ENCODE results near the gene TWF2. TPM values are rescaled to one million over a fixed set of nuclear protein-coding genes. Genes with fewer than 3 reads are reported as not detected.

The TWF2 gene
- polyA plus RNA-seq, 3 donors = 141 to 199 (median 176) TPM

DNA sequence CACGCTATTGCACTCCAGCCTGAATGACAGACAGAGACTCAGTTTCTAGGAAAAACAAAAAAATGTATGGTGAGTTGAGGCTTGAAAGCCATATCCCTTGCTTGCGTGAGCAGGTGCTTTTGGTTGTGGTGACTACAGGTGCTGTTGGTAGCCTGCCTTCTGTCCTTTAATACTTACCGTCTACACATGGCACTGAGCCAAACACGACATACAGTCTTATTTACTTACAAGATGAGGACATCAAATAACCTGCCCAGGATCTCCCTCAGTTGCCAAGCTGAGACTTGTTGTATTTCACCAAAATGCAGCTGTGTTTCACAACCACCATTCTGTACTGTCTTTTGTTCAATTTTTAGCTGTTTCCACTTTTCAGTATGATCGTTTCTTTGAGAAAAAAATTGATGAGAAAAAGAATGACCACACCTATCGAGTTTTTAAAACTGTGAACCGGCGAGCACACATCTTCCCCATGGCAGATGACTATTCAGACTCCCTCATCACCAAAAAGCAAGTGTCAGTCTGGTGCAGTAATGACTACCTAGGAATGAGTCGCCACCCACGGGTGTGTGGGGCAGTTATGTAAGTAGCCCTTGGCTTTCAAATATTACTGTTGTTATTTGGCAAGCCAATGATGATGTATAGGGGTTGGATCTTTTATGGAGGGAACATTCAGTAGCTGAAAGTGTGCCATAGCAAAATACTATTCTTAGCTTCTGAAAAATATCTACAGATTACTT, 34.5 kb downstream of the TWF2 start:
- no peak overlapping the region for H2AFZ ChIP-seq (ENCODE audit: insufficient read depth, low read depth, low read length, poor library complexity, severe bottlenecking)
- H3K36me3 Mint-ChIP-seq = peaks cover 76 to 77% of the 10 kb centered on the region in 2 donors
- H4K20me1 ChIP-seq (ENCODE audit: insufficient read depth, low read length) = peaks cover 14% of the 10 kb centered on the region
- TF ChIP-seq, protein P1, sequence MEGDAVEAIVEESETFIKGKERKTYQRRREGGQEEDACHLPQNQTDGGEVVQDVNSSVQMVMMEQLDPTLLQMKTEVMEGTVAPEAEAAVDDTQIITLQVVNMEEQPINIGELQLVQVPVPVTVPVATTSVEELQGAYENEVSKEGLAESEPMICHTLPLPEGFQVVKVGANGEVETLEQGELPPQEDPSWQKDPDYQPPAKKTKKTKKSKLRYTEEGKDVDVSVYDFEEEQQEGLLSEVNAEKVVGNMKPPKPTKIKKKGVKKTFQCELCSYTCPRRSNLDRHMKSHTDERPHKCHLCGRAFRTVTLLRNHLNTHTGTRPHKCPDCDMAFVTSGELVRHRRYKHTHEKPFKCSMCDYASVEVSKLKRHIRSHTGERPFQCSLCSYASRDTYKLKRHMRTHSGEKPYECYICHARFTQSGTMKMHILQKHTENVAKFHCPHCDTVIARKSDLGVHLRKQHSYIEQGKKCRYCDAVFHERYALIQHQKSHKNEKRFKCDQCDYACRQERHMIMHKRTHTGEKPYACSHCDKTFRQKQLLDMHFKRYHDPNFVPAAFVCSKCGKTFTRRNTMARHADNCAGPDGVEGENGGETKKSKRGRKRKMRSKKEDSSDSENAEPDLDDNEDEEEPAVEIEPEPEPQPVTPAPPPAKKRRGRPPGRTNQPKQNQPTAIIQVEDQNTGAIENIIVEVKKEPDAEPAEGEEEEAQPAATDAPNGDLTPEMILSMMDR (IDR thresholded peaks at IDR 0.05) = no peak
- intact Hi-C loops (cut with micrococcal nuclease) = no loop called here
- peaks cover 58 to 66% of the 10 kb centered on the region in 2 donors for H3K36me3 ChIP-seq (replicated peaks in 1 of 2; ENCODE audit: control insufficient read depth in 1 of 2, insufficient read depth in 2 of 2, low read length in 2 of 2)
- peak overlapping the region in 1 of 2 donors; percentile 71 for H3K27ac ChIP-seq (ENCODE audit: low read depth in 1 of 2, low read length in 2 of 2)
- peaks cover 53 to 56% of the 10 kb centered on the region in 2 donors for H3K4me1 ChIP-seq (ENCODE audit: control insufficient read depth in 1 of 2, insufficient read depth in 2 of 2, low read length in 2 of 2)
- H3K9me3 Mint-ChIP-seq = no peaks in the 10 kb centered on the region
- H3K9me3 ChIP-seq (replicated peaks in 1 of 2; ENCODE audit: control insufficient read depth in 1 of 2, insufficient read depth in 1 of 2, low read length in 2 of 2) = no peaks in the 10 kb centered on the region
- DNase-seq = peak; percentile 49 to 74 (median 51)
- H3K4me3 ChIP-seq (replicated peaks in 1 of 3; ENCODE audit: low read depth in 2 of 3, low read length in 3 of 3) = no peak overlapping the region
- H3K9ac ChIP-seq (ENCODE audit: insufficient read depth, low read length, poor library complexity, severe bottlenecking) = no peak overlapping the region
- H3K27me3 ChIP-seq (ENCODE audit: control insufficient read depth in 2 of 2, insufficient read depth in 2 of 2, low read length in 2 of 2) = no peaks in the 10 kb centered on the region
- no peak overlapping the region for H3K4me3 Mint-ChIP-seq
- H3K27me3 Mint-ChIP-seq (ENCODE audit: low read depth in 3 of 3) = no peaks in the 10 kb centered on the region
- H3K4me1 Mint-ChIP-seq = peaks cover 58% of the 10 kb centered on the region
- H3K27ac Mint-ChIP-seq = peak overlapping the region; percentile 52 to 94 (median 83)
- WGBS (ENCODE audit: insufficient coverage) = 46% methylated on average over 3 of the region's 10 CpGs
- H3K79me2 ChIP-seq (ENCODE audit: insufficient read depth, low read length) = peaks cover 70% of the 10 kb centered on the region
- H3K4me2 ChIP-seq (replicated peaks; ENCODE audit: extremely low read depth, low read length, poor library complexity, severe bottlenecking) = no peak overlapping the region

DNA sequence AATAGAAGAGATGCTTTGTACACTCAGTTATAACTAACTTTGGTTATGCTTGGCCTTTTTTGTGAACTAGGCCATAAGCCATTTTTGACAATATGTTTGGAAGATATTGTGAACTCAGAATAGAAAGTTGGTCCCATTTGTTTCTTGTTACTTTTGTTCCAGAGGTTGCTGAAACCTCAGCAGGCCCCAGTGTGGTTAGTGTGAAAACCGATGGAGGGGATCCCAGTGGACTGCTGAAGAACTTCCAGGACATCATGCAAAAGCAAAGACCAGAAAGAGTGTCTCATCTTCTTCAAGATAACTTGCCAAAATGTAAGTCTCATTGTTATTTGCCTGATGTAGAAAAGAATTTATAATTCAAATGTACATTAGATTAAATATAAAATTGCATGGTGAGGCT, 35.3 kb downstream of the TWF2 start:
- peak overlapping the region; percentile 80 to 96 for H3K27ac ChIP-seq (ENCODE audit: low read depth in 1 of 2, low read length in 2 of 2)
- Mint-ChIP-seq H3K27me3 (ENCODE audit: low read depth in 3 of 3) (no peaks in the 10 kb centered on the region), H3K4me1 (peaks cover 63% of the 10 kb centered on the region), H3K36me3 (peaks cover 72 to 75% of the 10 kb centered on the region in 2 donors), H3K9me3 (no peaks in the 10 kb centered on the region), H3K27ac (peak overlapping the region; percentile 13 to 98 (median 94)), H3K4me3 (peak overlapping the region in 1 of 2 donors; percentile 51)
- no peak overlapping the region for H3K4me3 ChIP-seq (replicated peaks in 1 of 3; ENCODE audit: low read depth in 2 of 3, low read length in 3 of 3)
- intact Hi-C loops (cut with micrococcal nuclease) = loop anchor here in 1 of 2 donors (2.0 kb wide), 1 partner anchor 15 kb away; no protein-coding TSS in a partner anchor
- TF ChIP-seq, protein P1 (IDR thresholded peaks at IDR 0.05) = no peak
- H3K9me3 ChIP-seq (replicated peaks in 1 of 2; ENCODE audit: control insufficient read depth in 1 of 2, insufficient read depth in 1 of 2, low read length in 2 of 2) = no peaks in the 10 kb centered on the region
- DNase-seq = no peak
- H3K4me2 ChIP-seq (replicated peaks; ENCODE audit: extremely low read depth, low read length, poor library complexity, severe bottlenecking) = no peak overlapping the region
- no peaks in the 10 kb centered on the region for H3K27me3 ChIP-seq (ENCODE audit: control insufficient read depth in 2 of 2, insufficient read depth in 2 of 2, low read length in 2 of 2)
- no peak overlapping the region for H2AFZ ChIP-seq (ENCODE audit: insufficient read depth, low read depth, low read length, poor library complexity, severe bottlenecking)
- H3K79me2 ChIP-seq (ENCODE audit: insufficient read depth, low read length) = peaks cover 75% of the 10 kb centered on the region
- H3K36me3 ChIP-seq (replicated peaks in 1 of 2; ENCODE audit: control insufficient read depth in 1 of 2, insufficient read depth in 2 of 2, low read length in 2 of 2) = peaks cover 50 to 58% of the 10 kb centered on the region in 2 donors
- H4K20me1 ChIP-seq (ENCODE audit: insufficient read depth, low read length) = peaks cover 22% of the 10 kb centered on the region
- H3K9ac ChIP-seq (ENCODE audit: insufficient read depth, low read length, poor library complexity, severe bottlenecking) = peak overlapping the region; percentile 57
- peaks cover 60 to 64% of the 10 kb centered on the region in 2 donors for H3K4me1 ChIP-seq (ENCODE audit: control insufficient read depth in 1 of 2, insufficient read depth in 2 of 2, low read length in 2 of 2)
- no CpG with 5 or more reads among the region's 1 CpG for WGBS (ENCODE audit: insufficient coverage)

All from CD14-positive monocyte (primary cell).